Keratinocyte (primary cell): ENCODE data around the gene DTNBP1. TPM values are rescaled to one million over a fixed set of nuclear protein-coding genes. Genes with fewer than 3 reads are reported as not detected.

Source experiments
- DNase-seq: peaks from one replicate; pipeline ENCODE4 v3.0.0-alpha.2; 2011; ENCODE audit warnings: low read depth, missing footprints, low spot score
- FAIRE-seq: peaks from 2 replicates; lab custom pipeline; 2011; peaks lifted over from hg19 to GRCh38; lab: Jason Lieb, UNC
- H2AFZ ChIP-seq: 2 replicates; pipeline ENCODE4 v1.6.0; 2012; ENCODE audit warnings: low read length, control low read depth, inconsistent platforms; ENCODE audit not compliant: control insufficient read depth
- H3K27ac ChIP-seq: 2 replicates; pipeline ENCODE4 v1.5.1; 2011; ENCODE audit warnings: low read length; ENCODE audit not compliant: control insufficient read depth, insufficient read depth
- H3K27me3 ChIP-seq: 3 replicates; pipeline ENCODE4 v1.6.0; 2011; ENCODE audit warnings: low read length; ENCODE audit not compliant: control insufficient read depth, insufficient read depth; ENCODE audit errors: extremely low read depth
- H3K36me3 ChIP-seq, 2 experiments: 2 replicates in 1 of 2; 3 replicates in 1 of 2; pipeline ENCODE4 v1.5.1; 2011; ENCODE audit warnings: low read length in 2 of 2, mild to moderate bottlenecking in 1 of 2; ENCODE audit not compliant: control insufficient read depth in 2 of 2, insufficient read depth in 2 of 2; ENCODE audit errors: extremely low read depth in 1 of 2
- H3K4me1 ChIP-seq: 3 replicates; pipeline ENCODE4 v1.5.1; 2011; ENCODE audit warnings: low read length; ENCODE audit not compliant: control insufficient read depth, insufficient read depth; ENCODE audit errors: extremely low read depth
- H3K4me2 ChIP-seq: 3 replicates; pipeline ENCODE4 v1.6.0; 2011; ENCODE audit warnings: low read depth, low read length; ENCODE audit not compliant: control insufficient read depth, insufficient read depth; ENCODE audit errors: extremely low read depth
- H3K4me3 ChIP-seq, 3 experiments: fragments of 200-600 bp in 1 of 3; sonication (generic) in 1 of 3; 2 replicates in 2 of 3; 3 replicates in 1 of 3; pipeline ENCODE4 v1.5.1; 2011 to 2016; ENCODE audit warnings: low read length in 3 of 3, mild to moderate bottlenecking in 3 of 3, control low read depth in 2 of 3, inconsistent platforms in 1 of 3, low read depth in 1 of 3, mixed read lengths in 1 of 3, mixed run types in 1 of 3, moderate library complexity in 1 of 3; ENCODE audit not compliant: control insufficient read depth in 2 of 3, insufficient read depth in 2 of 3; ENCODE audit errors: extremely low read depth in 1 of 3
- H3K79me2 ChIP-seq: 2 replicates; pipeline ENCODE4 v1.6.0; 2012; ENCODE audit warnings: low read length; ENCODE audit not compliant: control insufficient read depth, insufficient read depth
- H3K9ac ChIP-seq: 3 replicates; pipeline ENCODE4 v1.6.0; 2011; ENCODE audit warnings: low read length; ENCODE audit not compliant: control insufficient read depth, insufficient read depth; ENCODE audit errors: extremely low read depth
- H3K9me1 ChIP-seq: 3 replicates; pipeline ENCODE4 v1.6.0; 2011; ENCODE audit warnings: low read length; ENCODE audit not compliant: control insufficient read depth, insufficient read depth; ENCODE audit errors: extremely low read depth
- H3K9me3 ChIP-seq: 2 replicates; pipeline ENCODE4 v1.5.1; 2012; ENCODE audit warnings: low read depth, low read length; ENCODE audit not compliant: control insufficient read depth
- H4K20me1 ChIP-seq: 3 replicates; pipeline ENCODE4 v1.6.0; 2011; ENCODE audit warnings: low read length; ENCODE audit not compliant: control insufficient read depth, insufficient read depth; ENCODE audit errors: extremely low read depth
- EZH2 ChIP-seq: IDR thresholded peaks from one replicate; pipeline ENCODE4 v1.6.1; 2012; ENCODE audit warnings: inconsistent platforms, mild to moderate bottlenecking, low read length, moderate library complexity
- dilution Hi-C: fragments of 300-500 bp; cut with MboI; formaldehyde crosslinking; loops from one replicate; pipeline ENCODE4 v1.7.0; 2020; ENCODE audit warnings: low sequenced_read_pairs; ENCODE audit not compliant: extremely low pct_ligation_motif_present
- polyA plus RNA-seq, 5 experiments: library from polyadenylated mRNA; depleted of rRNA in 3 of 5; stranded (reverse) in 3 of 5; stranded (forward) in 1 of 5; unstranded in 1 of 5; fragments of >200 nt; gene quantifications; 1 replicate in 1 of 5; 2 replicates in 3 of 5; 3 replicates in 1 of 5; pipeline versions ENCODE4 v1.2.1 to v1.2.3, GENCODE V29; 2011 to 2012; ENCODE audit warnings: missing spikeins in 2 of 5, low read depth in 1 of 5, low replicate concordance in 1 of 5
- TF ChIP-seq, protein P1 (sequence below), 3 experiments: IDR thresholded peaks in 1 of 3; conservative IDR thresholded peaks in 1 of 3; optimal IDR thresholded peaks in 1 of 3; 2 replicates in 2 of 3; 3 replicates in 1 of 3; pipeline versions ENCODE3 to v1.5.1; 2011; ENCODE audit warnings: low read length in 3 of 3, mild to moderate bottlenecking in 3 of 3, moderate library complexity in 2 of 3, control low read depth in 1 of 3, inconsistent platforms in 1 of 3; ENCODE audit not compliant: insufficient read depth in 2 of 3; ENCODE audit errors: extremely low read depth in 1 of 3

Gene DTNBP1
- polyA plus RNA-seq, 1 donor (not counting 4 experiments of a cell fraction or from before 2014, with no cell fraction given): 11.5 TPM

DNA sequence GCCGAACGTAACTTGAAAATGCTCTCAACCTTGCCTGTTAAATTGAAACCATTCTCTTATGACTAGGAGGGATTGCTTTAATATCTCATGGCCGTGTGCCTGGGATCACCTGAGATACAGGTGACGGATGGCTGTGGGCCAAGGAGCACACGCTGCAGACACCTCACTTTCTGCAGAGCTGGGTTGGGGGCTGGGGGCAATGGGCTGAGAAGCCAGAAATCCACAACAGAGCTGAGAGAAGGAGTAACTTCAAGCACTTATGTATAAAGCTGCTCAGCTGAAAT lies 170.9 kb downstream of the DTNBP1 start:
- Histone ChIP-seq H3K27ac (no peak overlapping the region), H3K9me3 (no peaks in the 10 kb centered on the region), H3K9me1 (no peaks in the 10 kb centered on the region), H3K27me3 (no peaks in the 10 kb centered on the region), H2AFZ (no peak overlapping the region), H3K4me2 (no peak overlapping the region), H3K4me1 (no peaks in the 10 kb centered on the region), H3K9ac (no peak overlapping the region), H3K36me3 (peaks cover 26 to 36% of the 10 kb centered on the region in 2 experiments), H3K79me2 (peaks cover 12% of the 10 kb centered on the region), H3K4me3 (no peak overlapping the region), H4K20me1 (no peaks in the 10 kb centered on the region)
- FAIRE-seq (no peak), DNase-seq (no peak)
- TF ChIP-seq EZH2: no peak
- TF ChIP-seq, protein P1, sequence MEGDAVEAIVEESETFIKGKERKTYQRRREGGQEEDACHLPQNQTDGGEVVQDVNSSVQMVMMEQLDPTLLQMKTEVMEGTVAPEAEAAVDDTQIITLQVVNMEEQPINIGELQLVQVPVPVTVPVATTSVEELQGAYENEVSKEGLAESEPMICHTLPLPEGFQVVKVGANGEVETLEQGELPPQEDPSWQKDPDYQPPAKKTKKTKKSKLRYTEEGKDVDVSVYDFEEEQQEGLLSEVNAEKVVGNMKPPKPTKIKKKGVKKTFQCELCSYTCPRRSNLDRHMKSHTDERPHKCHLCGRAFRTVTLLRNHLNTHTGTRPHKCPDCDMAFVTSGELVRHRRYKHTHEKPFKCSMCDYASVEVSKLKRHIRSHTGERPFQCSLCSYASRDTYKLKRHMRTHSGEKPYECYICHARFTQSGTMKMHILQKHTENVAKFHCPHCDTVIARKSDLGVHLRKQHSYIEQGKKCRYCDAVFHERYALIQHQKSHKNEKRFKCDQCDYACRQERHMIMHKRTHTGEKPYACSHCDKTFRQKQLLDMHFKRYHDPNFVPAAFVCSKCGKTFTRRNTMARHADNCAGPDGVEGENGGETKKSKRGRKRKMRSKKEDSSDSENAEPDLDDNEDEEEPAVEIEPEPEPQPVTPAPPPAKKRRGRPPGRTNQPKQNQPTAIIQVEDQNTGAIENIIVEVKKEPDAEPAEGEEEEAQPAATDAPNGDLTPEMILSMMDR (optimal IDR thresholded peaks at IDR 0.05 in 1 of 3, IDR thresholded peaks at IDR 0.05 in 1 of 3, conservative IDR thresholded peaks at IDR 0.05 in 1 of 3; ENCODE audit: extremely low read depth in 1 of 3, insufficient read depth in 2 of 3, low read length in 3 of 3): no peak
- dilution Hi-C loops: no loop called here

DNA sequence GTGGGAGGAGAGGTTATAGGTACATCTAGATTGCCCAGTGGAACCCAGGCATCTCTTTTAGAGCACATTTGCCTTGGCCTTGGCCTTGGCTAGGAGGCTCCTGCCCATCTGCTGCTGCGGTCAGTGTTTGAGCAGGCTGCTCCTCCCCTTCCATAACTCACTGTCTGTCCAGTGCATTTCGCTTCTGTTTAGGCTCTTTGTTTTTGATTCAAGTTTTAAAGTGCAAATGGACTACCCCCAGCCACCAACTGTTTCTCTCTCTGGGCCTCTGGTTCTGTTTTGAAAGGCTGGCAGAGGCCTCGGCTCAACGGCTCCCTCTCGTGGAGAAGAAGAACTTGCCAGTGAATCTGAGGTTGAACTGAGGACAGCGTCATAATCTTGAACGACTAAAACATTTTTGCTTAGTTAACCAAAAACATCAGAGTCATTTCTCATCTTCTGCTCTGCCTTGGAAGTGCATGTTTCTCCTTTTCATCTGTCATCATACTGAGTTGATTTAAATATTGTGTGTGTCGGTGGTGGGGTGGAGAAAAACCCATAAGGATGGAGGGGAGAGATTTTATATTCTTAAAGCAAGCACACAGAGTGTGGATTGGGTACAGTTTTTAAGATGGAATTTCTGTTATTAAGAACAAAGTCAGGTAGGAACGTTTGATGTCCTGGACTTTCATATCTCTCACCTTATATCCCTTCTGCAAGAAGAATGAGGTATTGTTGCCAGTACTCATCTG lies 171.4 kb downstream of the DTNBP1 start:
- Histone ChIP-seq H3K4me3 (no peak overlapping the region), H3K9me1 (no peaks in the 10 kb centered on the region), H3K79me2 (peaks cover 12% of the 10 kb centered on the region), H3K27ac (no peak overlapping the region), H3K9ac (no peak overlapping the region), H3K9me3 (no peaks in the 10 kb centered on the region), H3K4me2 (no peak overlapping the region), H3K27me3 (no peaks in the 10 kb centered on the region), H3K4me1 (no peaks in the 10 kb centered on the region), H3K36me3 (peaks cover 26 to 33% of the 10 kb centered on the region in 2 experiments), H4K20me1 (no peaks in the 10 kb centered on the region), H2AFZ (no peak overlapping the region)
- dilution Hi-C loops: no loop called here
- TF ChIP-seq, protein P1 (optimal IDR thresholded peaks at IDR 0.05 in 1 of 3, IDR thresholded peaks at IDR 0.05 in 1 of 3, conservative IDR thresholded peaks at IDR 0.05 in 1 of 3; ENCODE audit: extremely low read depth in 1 of 3, insufficient read depth in 2 of 3, low read length in 3 of 3): peak; percentile 68 to 95 (median 93)
- TF ChIP-seq EZH2: no peak
- DNase-seq (no peak), FAIRE-seq (peak; percentile 64)
